ACC112 (cell line): Measurements from ENCODE around the gene THAP3.

Source experiments
- H2AFZ ChIP-seq: fragments of 200-600 bp; sonication (generic); one replicate; pipeline ENCODE4 v1.6.0; 2017; ENCODE audit warnings: antibody characterized with exemption, low read length; ENCODE audit not compliant: unreplicated experiment
- H3K27ac ChIP-seq: fragments of 200-600 bp; sonication (generic); 2 replicates; pipeline ENCODE4 v1.5.1; 2014; ENCODE audit warnings: low read depth, mild to moderate bottlenecking, antibody characterized with exemption, low read length, moderate library complexity
- H3K27me3 ChIP-seq: fragments of 200-600 bp; sonication (generic); 2 replicates; pipeline ENCODE4 v1.6.1; 2014; ENCODE audit warnings: mild to moderate bottlenecking, antibody characterized with exemption, low read length, moderate library complexity, mixed read lengths; ENCODE audit not compliant: insufficient read depth
- H3K36me3 ChIP-seq: fragments of 200-600 bp; sonication (generic); 2 replicates; pipeline ENCODE4 v1.6.1; 2016; ENCODE audit warnings: mild to moderate bottlenecking, antibody characterized with exemption, low read length, moderate library complexity, mixed read lengths; ENCODE audit not compliant: insufficient read depth
- H3K4me1 ChIP-seq: fragments of 200-600 bp; sonication (generic); one replicate; pipeline ENCODE4 v1.6.1; 2016; ENCODE audit warnings: low read length, mixed read lengths; ENCODE audit not compliant: insufficient read depth, unreplicated experiment, control insufficient read depth
- H3K4me3 ChIP-seq: fragments of 200-600 bp; sonication (generic); 2 replicates; pipeline ENCODE4 v1.5.1; 2014; ENCODE audit warnings: mild to moderate bottlenecking, low read depth, low read length
- H3K79me2 ChIP-seq: fragments of 200-600 bp; sonication (generic); one replicate; pipeline ENCODE4 v1.6.0; 2016; ENCODE audit warnings: low read length; ENCODE audit not compliant: control insufficient read depth, unreplicated experiment, insufficient read depth

THAP3 gene

GRCh38 chr1:6584126-6585080 lies 40.3 kb upstream of the THAP3 start:
- H3K79me2 ChIP-seq = peaks cover 10% of the 10 kb centered on the region
- H3K27ac ChIP-seq = no peak overlapping the region
- H3K36me3 ChIP-seq = no peaks in the 10 kb centered on the region
- H3K4me3 ChIP-seq = no peak overlapping the region
- H3K4me1 ChIP-seq = peaks cover 16% of the 10 kb centered on the region
- H3K27me3 ChIP-seq = no peaks in the 10 kb centered on the region
- no peak overlapping the region for H2AFZ ChIP-seq

- Histone ChIP-seq H3K27me3 (no peaks in the 10 kb centered on the region), H2AFZ (no peak overlapping the region), H3K4me3 (no peak overlapping the region), H3K27ac (no peak overlapping the region), H3K4me1 (peaks cover 14% of the 10 kb centered on the region), H3K36me3 (no peaks in the 10 kb centered on the region), H3K79me2 (peaks cover 7% of the 10 kb centered on the region)
These were observed 39.5 kb upstream of the THAP3 start for GRCh38 chr1:6585081-6585722.

DNA sequence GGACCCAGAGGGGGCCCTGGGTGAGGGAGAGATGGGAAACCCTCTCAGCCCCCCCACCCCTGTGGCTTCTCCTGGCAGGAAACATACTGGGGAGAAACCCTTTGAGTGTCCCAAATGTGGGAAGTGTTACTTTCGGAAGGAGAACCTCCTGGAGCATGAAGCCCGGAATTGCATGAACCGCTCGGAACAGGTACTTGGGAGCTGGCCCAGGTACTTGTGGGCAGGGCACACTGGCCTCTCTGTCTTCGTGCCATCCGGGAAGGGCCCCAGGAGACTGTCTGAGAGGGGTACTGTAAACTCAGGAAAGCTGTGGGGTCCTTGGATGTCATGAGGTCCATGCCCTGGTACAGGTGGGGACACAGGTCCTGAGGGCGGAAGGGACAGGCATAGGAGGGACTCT lies 38.8 kb upstream of the THAP3 start:
- Histone ChIP-seq H3K4me3 (no peak overlapping the region), H3K36me3 (no peaks in the 10 kb centered on the region)

DNA sequence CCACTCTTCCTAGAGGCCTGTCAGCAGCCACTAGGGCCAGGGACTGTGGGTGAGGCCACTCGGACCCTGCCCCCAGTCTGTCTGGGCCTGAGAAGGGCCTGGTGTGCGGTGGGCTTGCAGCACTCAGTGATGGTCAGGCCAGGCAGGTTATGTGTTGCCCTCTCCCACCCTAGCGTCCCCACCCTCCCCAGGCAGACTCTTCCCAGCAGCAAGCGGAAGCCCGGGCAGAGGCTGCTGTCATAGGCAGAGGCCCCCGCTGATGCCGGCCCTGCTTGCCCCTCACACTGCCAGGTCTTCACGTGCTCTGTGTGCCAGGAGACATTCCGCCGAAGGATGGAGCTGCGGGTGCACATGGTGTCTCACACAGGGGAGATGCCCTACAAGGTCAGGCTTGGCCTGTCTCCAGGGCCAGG lies 38.3 kb upstream of the THAP3 start:
- no peaks in the 10 kb centered on the region for H3K79me2 ChIP-seq
- no peak overlapping the region for H3K4me3 ChIP-seq
- no peaks in the 10 kb centered on the region for H3K36me3 ChIP-seq
- H2AFZ ChIP-seq = no peak overlapping the region
- no peak overlapping the region for H3K27ac ChIP-seq
- H3K4me1 ChIP-seq = peaks cover 5% of the 10 kb centered on the region
- no peaks in the 10 kb centered on the region for H3K27me3 ChIP-seq

More for the DNA sequence above, 38.8 kb upstream of the THAP3 start:
- Histone ChIP-seq H3K4me1 (peaks cover 10% of the 10 kb centered on the region), H3K27me3 (no peaks in the 10 kb centered on the region), H2AFZ (no peak overlapping the region), H3K27ac (no peak overlapping the region), H3K79me2 (peaks cover under 1% of the 10 kb centered on the region)

DNA sequence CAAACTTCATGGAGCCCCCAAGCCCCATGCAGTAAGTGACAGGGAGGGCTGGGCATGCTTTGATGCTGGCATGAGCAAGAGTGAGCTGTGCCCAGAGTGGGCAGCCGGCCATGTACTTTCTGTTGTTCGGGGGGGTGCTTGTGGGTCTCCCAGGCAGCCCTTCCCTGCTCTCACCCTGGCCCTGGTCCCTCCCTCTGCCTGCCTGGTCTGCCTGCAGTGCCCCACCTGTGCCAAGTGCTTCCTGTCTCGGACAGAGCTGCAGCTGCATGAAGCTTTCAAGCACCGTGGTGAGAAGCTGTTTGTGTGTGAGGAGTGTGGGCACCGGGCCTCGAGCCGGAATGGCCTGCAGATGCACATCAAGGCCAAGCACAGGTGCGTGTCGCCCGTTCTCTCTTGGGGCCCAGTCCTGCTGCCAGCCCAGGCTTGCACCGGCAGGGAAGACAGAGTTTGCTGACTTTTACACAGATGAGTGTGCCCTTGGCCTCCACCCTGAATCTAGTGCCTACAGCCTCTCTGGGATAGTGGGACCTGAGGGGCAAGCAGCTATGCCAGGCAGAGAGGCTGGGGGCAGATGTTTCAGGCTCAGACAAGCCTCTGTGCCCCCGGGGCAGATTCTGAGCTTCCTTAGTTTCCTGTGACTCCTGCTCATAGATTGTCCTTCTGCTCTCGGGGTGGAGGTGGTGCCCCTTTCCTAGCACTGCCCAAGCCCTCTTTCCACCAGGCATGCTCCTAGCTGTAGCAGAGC lies 37.2 kb upstream of the THAP3 start:
- Histone ChIP-seq H2AFZ (no peak overlapping the region), H3K79me2 (no peaks in the 10 kb centered on the region), H3K27me3 (no peaks in the 10 kb centered on the region), H3K4me3 (no peak overlapping the region), H3K4me1 (no peaks in the 10 kb centered on the region), H3K36me3 (no peaks in the 10 kb centered on the region), H3K27ac (no peak overlapping the region)

DNA sequence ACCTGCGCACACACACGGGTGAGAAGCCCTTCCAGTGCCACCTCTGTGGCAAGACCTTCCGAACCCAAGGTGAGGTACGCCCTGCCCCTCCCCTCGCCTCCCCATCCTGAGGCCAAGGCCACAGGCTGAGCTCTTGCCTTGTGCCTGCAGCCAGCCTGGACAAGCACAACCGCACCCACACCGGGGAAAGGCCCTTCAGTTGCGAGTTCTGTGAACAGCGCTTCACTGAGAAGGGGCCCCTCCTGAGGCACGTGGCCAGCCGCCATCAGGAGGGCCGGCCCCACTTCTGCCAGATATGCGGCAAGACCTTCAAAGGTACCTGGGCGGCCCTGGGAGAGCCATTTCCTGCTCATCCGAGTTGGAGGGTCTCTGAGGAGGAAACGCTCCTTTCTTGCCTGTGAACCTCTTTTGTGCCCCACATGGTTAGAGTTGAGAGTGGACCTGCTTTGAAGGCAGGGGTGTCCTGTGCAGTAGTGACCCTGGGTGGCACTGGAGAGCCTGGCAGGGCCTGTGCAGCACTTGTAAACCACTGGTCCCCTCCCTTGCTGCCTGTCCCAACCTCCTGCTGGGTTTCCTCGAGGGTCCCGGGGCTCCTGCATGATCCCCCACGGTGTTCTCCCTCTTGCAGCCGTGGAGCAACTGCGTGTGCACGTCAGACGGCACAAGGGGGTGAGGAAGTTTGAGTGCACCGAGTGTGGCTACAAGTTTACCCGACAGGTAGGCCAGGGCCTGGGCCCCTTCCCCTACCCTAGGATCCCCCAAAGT lies 36.4 kb upstream of the THAP3 start:
- H3K27ac ChIP-seq = no peak overlapping the region

GRCh38 chr1:6588893-6589520 lies 35.7 kb upstream of the THAP3 start:
- Histone ChIP-seq H3K36me3 (peaks cover 6% of the 10 kb centered on the region; the same call in 1 of the 2 replicates), H2AFZ (no peak overlapping the region), H3K27me3 (no peaks in the 10 kb centered on the region), H3K27ac (no peak overlapping the region), H3K4me1 (no peaks in the 10 kb centered on the region), H3K79me2 (peaks cover 3% of the 10 kb centered on the region), H3K4me3 (no peak overlapping the region)

More for the DNA sequence above, 36.4 kb upstream of the THAP3 start:
- Histone ChIP-seq H3K4me1 (no peaks in the 10 kb centered on the region), H3K4me3 (no peak overlapping the region), H3K36me3 (no peaks in the 10 kb centered on the region), H3K79me2 (peaks cover 3% of the 10 kb centered on the region), H2AFZ (no peak overlapping the region), H3K27me3 (no peaks in the 10 kb centered on the region)

- no peak overlapping the region for H2AFZ ChIP-seq
- no peak overlapping the region for H3K4me3 ChIP-seq
- no peaks in the 10 kb centered on the region for H3K4me1 ChIP-seq
- H3K27me3 ChIP-seq = no peaks in the 10 kb centered on the region
- no peak overlapping the region for H3K27ac ChIP-seq
- peaks cover 7% of the 10 kb centered on the region; the same call in 1 of the 2 replicates for H3K36me3 ChIP-seq
- H3K79me2 ChIP-seq = peaks cover 3% of the 10 kb centered on the region
These were observed 34.6 kb upstream of the THAP3 start for GRCh38 chr1:6590046-6590445.

- Histone ChIP-seq H3K4me3 (no peak overlapping the region), H3K36me3 (peaks cover 7% of the 10 kb centered on the region; the same call in 1 of the 2 replicates), H3K27ac (no peak overlapping the region), H3K4me1 (no peaks in the 10 kb centered on the region), H3K79me2 (peaks cover 11% of the 10 kb centered on the region), H2AFZ (no peak overlapping the region), H3K27me3 (no peaks in the 10 kb centered on the region)
These were observed 33.4 kb upstream of the THAP3 start for GRCh38 chr1:6591222-6591621.
